Inflammatory macrophage (primary cell): ENCODE measurements around the gene ST6GAL1.
"Not testable (repeated sequence)": the region's sequence is repeated elsewhere in the genome, so short reads cannot be mapped to it uniquely, and the experiment has no call there.

Experiments used
- DNase-seq, 2 donors: peaks; one replicate each; pipeline ENCODE4 v3.0.0-alpha.2; 2020 to 2022

Gene ST6GAL1

DNA sequence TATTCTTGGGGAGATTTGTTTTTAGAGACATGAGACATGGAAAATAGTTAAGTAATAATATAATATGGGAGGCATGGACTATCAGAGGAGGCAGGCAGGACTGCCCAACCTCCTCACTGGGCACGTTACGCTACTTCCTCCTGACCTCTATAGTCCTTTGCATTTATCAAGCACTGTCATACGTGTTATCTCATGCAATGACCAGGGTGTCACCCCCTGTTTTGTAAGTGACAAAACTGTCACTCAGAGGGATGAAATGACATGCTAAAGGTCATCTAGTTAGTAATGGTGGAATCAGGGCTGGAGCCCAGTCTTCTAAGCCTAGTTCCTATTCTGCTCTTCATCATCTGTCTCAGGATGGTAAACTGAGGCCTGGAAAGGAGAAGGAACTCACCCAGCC, 66.7 kb downstream of the ST6GAL1 start:
- DNase-seq = peak; percentile 76 to 77

- peak; percentile 46 to 67 for DNase-seq
Measured at GRCh38 chr3:186997473-186997939, 67.2 kb downstream of the ST6GAL1 start.

DNA sequence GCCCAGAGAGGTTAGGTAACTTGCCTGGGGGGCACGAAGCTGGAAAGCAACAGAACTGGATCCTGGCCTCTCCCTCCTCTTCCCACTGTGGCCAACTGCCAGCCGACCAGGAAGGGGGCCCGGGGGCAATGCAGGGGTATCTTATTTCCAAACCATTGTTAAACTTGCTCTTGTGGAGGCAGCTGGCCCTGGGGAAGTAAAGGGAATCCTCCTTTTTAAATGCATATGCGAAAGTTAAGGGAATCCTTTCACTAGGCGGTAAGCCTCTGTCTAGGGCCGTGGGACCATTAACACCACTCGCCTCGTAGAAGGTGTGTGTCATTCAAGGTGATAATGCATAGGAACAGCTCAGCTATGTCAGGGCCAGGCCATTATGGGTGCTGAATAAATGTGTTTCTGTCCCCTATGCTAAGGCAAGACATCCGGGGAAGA, 68.6 kb downstream of the ST6GAL1 start:
- no peak for DNase-seq

DNA sequence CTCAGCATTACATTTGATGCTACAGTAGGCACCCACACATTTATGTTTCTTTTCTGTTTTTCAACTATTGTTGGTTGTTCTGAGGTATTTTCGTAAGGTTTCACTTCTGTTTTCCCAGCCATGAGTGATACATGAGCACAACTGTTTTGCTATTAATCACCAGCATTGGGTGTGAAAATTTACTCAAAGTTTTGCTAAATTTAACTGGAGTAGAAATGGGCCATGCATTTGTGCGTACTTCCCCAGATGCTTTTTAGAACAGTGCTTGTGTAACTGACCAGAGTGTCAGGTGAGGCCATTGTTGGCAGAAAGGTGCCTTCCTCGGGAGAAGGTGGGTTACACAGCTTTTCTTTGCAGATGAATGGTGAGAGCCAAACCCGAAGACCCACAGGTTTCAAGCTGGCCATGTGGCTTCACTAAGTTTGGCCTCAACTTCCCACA, 70.4 kb downstream of the ST6GAL1 start:
- peak; percentile 67 to 77 for DNase-seq

- no peak for DNase-seq
Measured at GRCh38 chr3:187002915-187003314, 72.6 kb downstream of the ST6GAL1 start.

DNA sequence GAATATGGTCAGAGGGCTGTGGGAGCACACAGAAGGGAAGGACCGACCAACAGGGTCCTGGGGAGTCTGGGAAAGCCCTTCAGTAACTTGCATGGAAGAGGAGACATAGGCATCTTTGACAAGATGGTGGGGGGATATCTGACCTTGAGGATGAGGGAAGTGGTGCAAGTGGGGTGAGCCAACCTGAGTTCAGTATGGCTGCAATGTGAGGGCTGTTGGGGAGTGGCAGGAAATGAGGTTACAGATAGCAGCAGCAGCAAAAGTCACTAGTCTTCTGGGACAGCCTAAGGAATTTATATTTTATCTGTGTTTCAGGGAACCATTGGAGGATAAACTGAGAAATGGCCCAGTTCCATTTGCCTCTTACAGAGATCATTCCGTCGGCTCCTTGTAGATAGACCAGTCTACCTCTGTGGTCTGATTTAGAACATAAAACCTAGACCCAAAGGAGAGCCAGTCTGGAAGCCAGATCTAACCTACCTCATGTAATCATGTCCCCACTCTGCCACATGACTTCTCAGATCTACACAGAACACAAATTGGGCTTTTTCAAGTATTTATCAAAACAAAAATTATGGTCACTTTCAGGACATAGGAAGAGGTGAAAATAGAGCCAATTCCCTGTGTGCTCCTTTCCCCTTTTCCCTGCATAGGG, 75.6 kb downstream of the ST6GAL1 start:
- no peak for DNase-seq

DNA sequence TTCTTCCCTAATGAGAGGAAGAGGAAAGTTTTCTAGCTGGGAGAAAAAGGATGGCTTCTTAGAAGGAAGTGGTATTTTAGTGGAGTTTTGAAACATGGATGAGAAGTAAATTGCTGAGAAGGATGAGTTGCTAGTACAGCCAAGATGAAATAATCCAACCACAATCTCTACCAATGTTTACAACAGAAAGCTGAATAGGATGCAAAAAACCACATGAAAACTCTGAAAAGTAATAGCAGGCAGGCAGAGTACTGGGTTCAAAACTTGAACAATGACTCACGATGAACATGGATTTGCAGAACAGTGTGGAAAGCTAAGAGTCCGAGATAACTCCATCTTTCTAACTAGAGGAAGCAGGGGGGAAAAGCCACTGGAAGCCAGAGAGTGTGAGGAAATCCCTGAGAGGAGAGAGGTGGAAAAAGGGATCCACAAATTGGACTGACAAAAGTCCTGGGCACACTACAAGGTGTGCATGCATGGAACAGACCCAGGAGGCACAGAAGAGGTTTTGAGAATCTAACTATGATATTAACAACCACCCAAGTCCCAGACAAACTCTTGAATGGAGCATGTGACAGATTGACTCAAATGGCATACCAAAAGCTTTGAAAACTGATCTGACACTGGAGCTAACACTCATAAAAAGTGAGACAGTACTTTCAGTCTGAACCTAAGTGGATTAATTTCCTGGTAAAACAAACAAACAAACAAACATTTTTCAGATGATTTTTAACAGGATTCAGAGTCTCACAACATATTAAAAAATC, 76.7 kb downstream of the ST6GAL1 start:
- DNase-seq = peak; percentile 37 to 73

GRCh38 chr3:187010382-187010781, 80.1 kb downstream of the ST6GAL1 start:
- DNase-seq = not testable (repeated sequence)

DNA sequence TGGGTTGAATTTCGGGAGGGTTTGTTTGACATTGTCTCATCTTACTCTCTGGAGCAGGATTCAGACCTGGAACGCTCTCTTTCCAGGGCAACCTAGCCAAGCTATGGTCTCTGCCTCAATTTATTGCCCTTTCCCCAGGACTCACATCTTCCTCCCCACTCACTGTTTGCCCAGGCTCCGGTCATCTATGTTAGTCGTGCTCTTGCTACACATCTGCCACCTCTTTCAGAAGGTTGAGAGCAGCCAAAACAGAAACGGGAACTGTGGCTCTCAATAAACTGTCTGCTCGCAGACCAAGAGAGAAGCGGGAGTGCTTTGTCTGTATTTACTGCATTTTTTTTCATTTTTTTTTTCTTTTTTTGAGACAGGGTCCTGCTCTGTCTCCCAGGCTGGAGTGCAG, 81.6 kb downstream of the ST6GAL1 start:
- DNase-seq = peak; percentile 84 to 88

DNA sequence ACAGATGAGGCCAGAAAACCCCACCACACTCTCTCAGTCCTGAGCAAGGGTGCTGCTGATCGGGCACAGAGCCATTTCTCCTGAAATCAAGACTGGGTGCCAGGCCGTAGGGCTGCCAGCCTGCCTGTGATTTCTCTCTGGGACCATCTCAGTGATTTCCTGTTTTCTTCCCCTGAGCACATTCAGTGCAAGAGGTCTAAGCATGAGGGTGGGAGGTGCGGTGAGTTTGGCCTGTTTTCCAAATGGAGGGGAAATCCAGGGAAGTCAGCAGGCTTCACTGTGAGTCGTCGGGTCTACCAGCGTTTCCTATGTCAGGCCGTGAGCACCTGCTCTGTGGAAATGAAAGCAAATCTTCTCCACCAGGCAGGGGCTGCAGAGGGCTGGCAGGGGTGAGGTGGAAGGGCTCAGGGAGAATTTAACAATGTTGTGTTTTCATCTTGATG, 82.3 kb downstream of the ST6GAL1 start:
- peak; percentile 48 to 71 for DNase-seq

DNA sequence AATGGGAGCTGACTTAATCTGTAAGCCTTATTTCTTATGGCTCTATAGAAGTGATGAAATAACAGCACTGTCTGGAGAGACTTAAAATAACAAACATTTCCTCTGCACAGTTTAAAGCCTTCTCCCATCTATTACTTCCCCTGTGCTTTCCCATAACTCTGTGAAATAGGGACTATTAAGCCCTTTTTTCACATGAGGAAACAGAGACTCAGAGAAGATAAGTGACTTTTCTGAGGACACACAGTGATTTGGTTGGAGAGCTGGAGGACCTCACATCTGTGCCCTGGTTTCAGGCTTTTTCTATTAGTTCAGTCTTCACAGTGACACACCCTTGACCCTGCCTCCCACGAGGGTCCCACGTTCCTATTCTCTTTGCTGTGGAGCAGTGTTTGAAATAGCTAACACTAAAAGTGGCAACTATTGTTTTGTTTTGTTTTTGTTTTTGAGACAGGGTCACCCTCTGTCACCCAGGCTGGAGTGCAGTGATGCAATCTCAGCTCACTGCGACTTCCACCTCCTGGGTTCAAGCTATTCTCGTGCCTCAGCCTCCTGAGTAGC, 82.9 kb downstream of the ST6GAL1 start:
- peak; percentile 49 to 80 for DNase-seq

DNA sequence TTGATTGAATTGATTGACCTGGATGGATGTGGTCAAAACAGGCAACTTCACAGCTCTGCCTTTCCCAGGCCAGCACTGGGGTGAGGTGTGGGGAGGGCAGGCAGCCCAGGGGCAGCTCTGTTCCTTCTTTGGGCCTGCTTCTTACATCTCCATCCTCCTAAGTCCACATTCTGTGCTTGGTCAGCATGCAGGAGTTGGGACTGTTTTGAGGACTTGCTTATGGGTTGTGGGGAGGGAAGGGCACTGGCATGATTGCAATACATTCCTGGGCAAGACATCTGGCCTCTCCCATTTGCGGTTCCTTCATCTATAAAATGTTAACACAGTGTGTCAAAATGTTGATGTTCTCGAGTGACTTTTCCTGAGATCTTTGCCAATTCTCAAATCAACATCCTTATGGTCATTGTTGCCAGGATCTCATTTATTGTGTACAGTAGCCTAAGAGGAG, 84.1 kb downstream of the ST6GAL1 start:
- no peak for DNase-seq

- DNase-seq = no peak
Measured at GRCh38 chr3:187015903-187016638, 85.7 kb downstream of the ST6GAL1 start.

DNA sequence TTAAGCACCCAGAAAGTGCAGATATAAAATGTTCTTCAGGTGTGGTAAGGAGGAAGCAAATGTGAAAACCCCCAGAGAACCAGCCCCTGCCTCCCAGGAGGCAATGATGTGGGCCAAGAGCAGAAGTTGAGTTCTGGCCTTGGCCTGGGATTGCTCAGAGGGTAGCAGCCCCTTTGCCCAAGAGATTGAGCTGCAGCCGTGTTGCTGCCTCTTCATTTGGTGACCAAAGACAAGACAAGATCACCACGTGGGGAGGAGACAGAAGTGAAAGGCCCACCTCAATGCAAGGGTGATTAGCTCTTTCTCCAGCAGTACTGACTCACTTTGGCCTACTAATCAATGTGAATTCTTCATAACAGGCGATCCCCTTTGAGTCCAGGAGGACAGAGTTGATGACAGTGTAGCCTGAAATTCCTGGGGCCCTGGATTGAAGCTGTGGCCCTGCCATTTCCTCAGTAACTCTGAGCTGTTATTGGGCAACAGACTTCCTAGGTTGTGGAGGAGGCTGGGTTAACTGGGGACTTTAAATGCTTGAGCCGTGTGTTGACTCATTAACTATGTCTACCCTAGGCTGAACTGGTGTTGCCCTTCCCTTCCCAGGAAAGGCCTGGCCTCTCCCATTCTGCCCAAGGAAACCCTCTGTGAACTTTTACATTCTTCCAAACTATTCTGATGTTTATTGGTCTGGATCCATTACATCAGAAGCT, 86.5 kb downstream of the ST6GAL1 start:
- peak; percentile 76 to 83 for DNase-seq

DNA sequence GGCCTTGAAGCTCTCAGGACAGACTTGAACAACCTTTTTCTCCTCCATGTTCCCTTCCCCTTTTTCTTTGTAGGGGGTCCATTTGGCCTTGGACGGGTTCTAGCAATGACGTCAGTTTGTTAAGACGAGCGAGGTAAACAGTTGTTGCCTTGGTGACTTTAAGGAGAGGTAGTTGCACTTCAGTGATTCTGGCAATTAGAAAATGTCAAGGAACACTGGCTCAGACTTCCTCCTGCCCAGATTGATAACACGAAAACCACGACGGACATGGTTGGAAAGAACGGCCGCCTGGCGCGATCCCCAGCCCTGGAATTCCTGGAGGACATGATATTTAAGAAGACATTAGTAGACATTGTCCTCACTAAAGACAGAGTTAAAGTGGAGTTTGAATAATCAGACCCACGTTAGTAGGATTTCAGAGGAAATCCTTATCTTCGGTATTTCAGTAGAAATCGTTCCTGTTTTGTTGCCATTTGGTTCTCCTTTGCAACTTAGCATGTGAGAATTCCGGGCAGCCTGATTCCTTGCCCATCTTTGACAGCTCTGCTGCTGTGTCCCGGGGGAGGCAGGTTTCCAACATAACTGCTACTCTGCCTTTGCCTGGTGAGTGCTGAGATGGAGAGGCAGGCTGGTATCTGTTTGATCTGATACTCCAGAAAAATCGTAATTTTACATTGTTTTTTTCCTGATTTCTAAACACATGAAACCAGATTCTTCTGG, 87.3 kb downstream of the ST6GAL1 start:
- DNase-seq = peak in 1 of 2 donors; percentile 43

- no peak for DNase-seq
Measured at GRCh38 chr3:187019542-187020072, 89.3 kb downstream of the ST6GAL1 start.

GRCh38 chr3:187020376-187020775, 90.0 kb downstream of the ST6GAL1 start:
- no peak for DNase-seq

- DNase-seq = no peak
Measured at GRCh38 chr3:187021748-187022402, 91.5 kb downstream of the ST6GAL1 start.

DNA sequence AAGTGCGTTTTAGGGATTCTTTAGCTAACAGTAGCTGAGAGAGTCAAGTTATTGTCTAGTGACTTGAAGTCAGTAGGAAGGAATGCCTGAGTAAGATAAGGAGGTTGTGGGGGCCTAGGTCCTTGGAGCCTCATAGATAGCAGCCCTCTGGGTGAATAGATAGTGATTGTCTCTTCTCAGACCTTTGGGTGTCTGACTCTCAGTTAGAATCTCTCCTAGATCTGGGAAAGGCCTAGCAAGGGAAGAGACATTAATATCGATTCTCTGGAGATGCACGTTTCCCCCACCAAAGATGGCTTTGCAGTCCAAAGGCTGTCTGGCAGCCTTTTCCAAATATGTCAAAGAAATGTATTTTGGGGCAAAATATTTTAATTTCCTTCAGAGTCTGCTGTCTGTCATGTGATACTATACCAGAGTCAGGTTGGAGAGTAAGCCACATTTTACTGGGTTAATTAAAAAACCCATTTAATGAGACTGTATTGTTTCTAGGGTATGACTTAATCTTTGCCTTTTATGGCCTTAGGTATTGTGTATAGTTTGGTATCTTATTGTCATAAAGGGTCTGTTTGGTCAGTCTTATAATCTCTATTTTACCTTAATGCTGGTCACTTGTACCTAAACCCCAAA, 92.2 kb downstream of the ST6GAL1 start:
- no peak for DNase-seq

DNA sequence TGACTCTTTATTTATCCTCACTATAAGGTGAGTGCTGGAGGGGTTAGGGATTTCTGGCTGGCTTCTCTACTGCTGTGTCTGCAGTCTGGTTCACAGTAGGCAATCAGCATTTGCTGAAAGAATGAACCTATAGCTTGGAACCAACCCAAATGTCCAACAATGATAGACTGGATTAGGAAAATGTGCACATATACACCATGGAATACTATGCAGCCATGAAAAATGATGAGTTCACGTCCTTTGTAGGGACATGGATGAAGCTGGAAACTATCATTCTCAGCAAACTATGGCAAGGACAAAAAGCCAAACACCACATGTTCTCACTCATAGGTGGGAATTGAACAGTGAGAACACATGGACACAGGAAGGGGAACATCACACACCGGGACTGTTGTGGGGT, 93.0 kb downstream of the ST6GAL1 start:
- DNase-seq = not testable (repeated sequence)
